Measurements from ENCODE around the gene ADCY5.

- no peak for TF ChIP-seq POLR2AphosphoS5 (IDR thresholded peaks at IDR 0.05; ENCODE audit: low read depth, low read length)
- TF ChIP-seq MAX (IDR thresholded peaks at IDR 0.05) = no peak
- no peak for TF ChIP-seq POLR2A (IDR thresholded peaks at IDR 0.05; ENCODE audit: borderline replicate concordance, extremely low read depth, insufficient read depth, insufficient read length)
- no peak for TF ChIP-seq CTCF (IDR thresholded peaks at IDR 0.05 in 2 of 3, conservative IDR thresholded peaks at IDR 0.05 in 1 of 3; ENCODE audit: borderline replicate concordance in 1 of 3, insufficient read depth in 1 of 3, low read depth in 2 of 3, low read length in 2 of 3)
- TF ChIP-seq EZH2phosphoT487 (IDR thresholded peaks at IDR 0.05; ENCODE audit: borderline replicate concordance) = no peak
- no peak for TF ChIP-seq EZH2 (IDR thresholded peaks at IDR 0.05)
- TF ChIP-seq ZNF274 (IDR thresholded peaks at IDR 0.05; ENCODE audit: low read depth, low read length) = no peak
- no peak for TF ChIP-seq EGR1 (IDR thresholded peaks at IDR 0.05; ENCODE audit: low read depth)
- TF ChIP-seq TCF7L2 (IDR thresholded peaks at IDR 0.05; ENCODE audit: borderline replicate concordance, extremely low read depth, insufficient read depth, insufficient read length) = no peak
These were observed 190.5 kb downstream of the ADCY5 start for GRCh38 chr3:123258359-123258758.
